H1 (cell line): ENCODE results near the gene PLCB1. TPM values are rescaled to one million over a fixed set of nuclear protein-coding genes. Genes with fewer than 3 reads are reported as not detected.

Experiments
- CTCF ChIA-PET: fragments of 300-600 bp; sonication (Branson Sonifier 250); formaldehyde crosslinking; loops from one replicate; lab custom pipeline; 2021; ENCODE audit not compliant: partially characterized antibody; lab: Charles Lee
- POLR2A ChIA-PET: fragments of 300-600 bp; sonication (Branson Sonifier 250); formaldehyde crosslinking; loops from one replicate; lab custom pipeline; 2021; ENCODE audit warnings: inconsistent platforms; ENCODE audit not compliant: partially characterized antibody; lab: Charles Lee
- DNase-seq, 2 experiments: peaks; one replicate each; pipeline versions ENCODE4 v3.0.0 to v3.0.0-alpha.2; 2010 to 2022; ENCODE audit warnings: low spot score in 2 of 2, low read depth in 1 of 2, mixed read lengths in 1 of 2
- FAIRE-seq: peaks from 2 replicates; lab custom pipeline; 2011; peaks lifted over from hg19 to GRCh38; lab: Jason Lieb, UNC
- H2AFZ ChIP-seq: 2 replicates; pipeline ENCODE4 v1.8.1; 2012; ENCODE audit warnings: low read length, inconsistent platforms
- H2AK5ac ChIP-seq: 2 replicates; pipeline ENCODE4 v1.6.1; 2013; ENCODE audit warnings: low read depth, low read length
- H2BK120ac ChIP-seq: replicated peaks from 2 replicates; pipeline ENCODE3; 2013; ENCODE audit warnings: low read depth, low read length, inconsistent platforms
- H2BK12ac ChIP-seq: 2 replicates; pipeline ENCODE4 v1.6.1; 2013; ENCODE audit warnings: low read depth, low read length
- H2BK15ac ChIP-seq: 2 replicates; pipeline ENCODE4 v1.6.1; 2013; ENCODE audit warnings: low read length
- H2BK20ac ChIP-seq: 2 replicates; pipeline ENCODE4 v1.6.1; 2013; ENCODE audit warnings: low read length
- H2BK5ac ChIP-seq: 2 replicates; pipeline ENCODE4 v1.6.1; 2013; ENCODE audit warnings: low read depth, low read length
- H3K14ac ChIP-seq: 2 replicates; pipeline ENCODE4 v1.6.1; 2013; ENCODE audit warnings: inconsistent platforms; ENCODE audit not compliant: insufficient read length
- H3K18ac ChIP-seq: 2 replicates; pipeline ENCODE4 v1.6.1; 2013; ENCODE audit warnings: low read length; ENCODE audit errors: extremely low read depth
- H3K23ac ChIP-seq: 2 replicates; pipeline ENCODE4 v1.6.1; 2013; ENCODE audit warnings: inconsistent platforms; ENCODE audit not compliant: insufficient read length
- H3K23me2 ChIP-seq: 2 replicates; pipeline ENCODE4 v1.6.1; 2013; ENCODE audit warnings: low read depth, low read length
- H3K27ac ChIP-seq: 2 replicates; pipeline ENCODE4 v1.6.1; 2011; ENCODE audit warnings: low read depth, low read length, inconsistent platforms
- H3K27me3 ChIP-seq, 4 experiments: replicated peaks in 1 of 4; 1 replicate in 1 of 4; 2 replicates in 3 of 4; pipeline versions ENCODE4 v1.6.1 to v1.8.1; 2011 to 2013; ENCODE audit warnings: low read length in 3 of 4, mild to moderate bottlenecking in 3 of 4, inconsistent platforms in 2 of 4, mixed read lengths in 2 of 4, moderate library complexity in 1 of 4; ENCODE audit not compliant: control insufficient read depth in 3 of 4, insufficient read depth in 3 of 4; ENCODE audit errors: extremely low read depth in 1 of 4
- H3K36me3 ChIP-seq, 4 experiments: 2 replicates each; pipeline versions ENCODE4 v1.6.1 to v1.8.1; 2011 to 2013; ENCODE audit warnings: mild to moderate bottlenecking in 4 of 4, low read length in 3 of 4, moderate library complexity in 2 of 4, control low read depth in 1 of 4, inconsistent platforms in 1 of 4; ENCODE audit not compliant: insufficient read depth in 4 of 4, control insufficient read depth in 2 of 4
- H3K4ac ChIP-seq: replicated peaks from 2 replicates; pipeline ENCODE3; 2013; ENCODE audit warnings: low read length, low read depth, mixed read lengths, inconsistent platforms; ENCODE audit not compliant: insufficient read length
- H3K4me1 ChIP-seq, 4 experiments: replicated peaks in 1 of 4; 1 replicate in 1 of 4; 2 replicates in 3 of 4; pipeline versions ENCODE4 v1.6.1 to v1.8.1; 2011 to 2013; ENCODE audit warnings: low read length in 3 of 4, inconsistent platforms in 2 of 4, mixed read lengths in 1 of 4; ENCODE audit not compliant: insufficient read depth in 4 of 4, control insufficient read depth in 3 of 4
- H3K4me2 ChIP-seq, 2 experiments: 2 replicates each; pipeline versions ENCODE4 v1.6.1 to v1.8.1; 2011 to 2013; ENCODE audit warnings: low read depth in 2 of 2, low read length in 2 of 2, control low read depth in 1 of 2, inconsistent platforms in 1 of 2, mild to moderate bottlenecking in 1 of 2; ENCODE audit not compliant: insufficient read depth in 1 of 2
- H3K4me3 ChIP-seq, 4 experiments: fragments of 200-600, 300-600 bp in 1 of 4; sonication (generic), shearing (Covaris generic), sonication (Bioruptor Twin) in 1 of 4; 2 replicates each; pipeline versions ENCODE4 v1.5.1 to v1.8.1; 2011 to 2016; ENCODE audit warnings: low read length in 4 of 4, low read depth in 3 of 4, control low read depth in 2 of 4, inconsistent platforms in 2 of 4, mild to moderate bottlenecking in 2 of 4, mixed read lengths in 1 of 4, moderate library complexity in 1 of 4; ENCODE audit not compliant: insufficient read depth in 2 of 4; ENCODE audit errors: extremely low read depth in 1 of 4
- H3K56ac ChIP-seq: replicated peaks from 2 replicates; pipeline ENCODE3; 2013; ENCODE audit warnings: low read depth, mild to moderate bottlenecking, mixed read lengths, low read length, inconsistent platforms; ENCODE audit not compliant: insufficient read length
- H3K79me1 ChIP-seq: 2 replicates; pipeline ENCODE4 v1.6.1; 2013; ENCODE audit warnings: low read depth, low read length, control low read depth
- H3K79me2 ChIP-seq, 2 experiments: 2 replicates each; pipeline versions ENCODE4 v1.6.1 to v1.8.1; 2012 to 2013; ENCODE audit warnings: low read length in 2 of 2, mild to moderate bottlenecking in 2 of 2, inconsistent platforms in 1 of 2; ENCODE audit not compliant: insufficient read depth in 2 of 2, control insufficient read depth in 1 of 2
- H3K9ac ChIP-seq, 4 experiments: replicated peaks in 1 of 4; 1 replicate in 1 of 4; 2 replicates in 3 of 4; pipeline versions ENCODE4 v1.6.1 to v1.8.1; 2011 to 2013; ENCODE audit warnings: low read depth in 3 of 4, low read length in 3 of 4, control low read depth in 2 of 4, mild to moderate bottlenecking in 2 of 4, moderate library complexity in 2 of 4, inconsistent platforms in 1 of 4; ENCODE audit errors: extremely low read depth in 1 of 4
- H3K9me3 ChIP-seq, 2 experiments: 2 replicates each; pipeline versions ENCODE4 v1.6.1 to v1.8.1; 2012 to 2013; ENCODE audit warnings: mild to moderate bottlenecking in 2 of 2, moderate library complexity in 2 of 2, control low read depth in 1 of 2, inconsistent platforms in 1 of 2, low read depth in 1 of 2, low read length in 1 of 2, mixed read lengths in 1 of 2; ENCODE audit not compliant: insufficient read depth in 2 of 2
- H4K20me1 ChIP-seq, 2 experiments: replicated peaks in 1 of 2; 2 replicates each; pipeline versions ENCODE3 to v1.8.1; 2011 to 2013; ENCODE audit warnings: inconsistent platforms in 2 of 2, low read length in 2 of 2, mild to moderate bottlenecking in 1 of 2; ENCODE audit not compliant: insufficient read depth in 2 of 2, control insufficient read depth in 1 of 2
- H4K5ac ChIP-seq: 2 replicates; pipeline ENCODE4 v1.6.1; 2013; ENCODE audit warnings: low read length, low read depth, mixed read lengths, inconsistent platforms; ENCODE audit not compliant: insufficient read length
- H4K8ac ChIP-seq: 2 replicates; pipeline ENCODE4 v1.8.0; 2013; ENCODE audit warnings: mild to moderate bottlenecking, moderate library complexity, low read length, inconsistent platforms; ENCODE audit not compliant: insufficient read depth; ENCODE audit errors: extremely low read depth
- H4K91ac ChIP-seq: replicated peaks from 2 replicates; pipeline ENCODE3; 2013; ENCODE audit warnings: low read length, mixed read lengths, inconsistent platforms; ENCODE audit not compliant: insufficient read length
- ATF3 ChIP-seq: IDR thresholded peaks from 2 replicates; pipeline ENCODE4 v1.6.1; 2011; ENCODE audit warnings: low read depth, mild to moderate bottlenecking, low read length; ENCODE audit not compliant: insufficient read depth
- BCL11A ChIP-seq, 2 experiments: IDR thresholded peaks; one replicate each; pipeline ENCODE4 v1.6.1; 2011; ENCODE audit warnings: low read depth in 2 of 2, low read length in 2 of 2, mild to moderate bottlenecking in 2 of 2
- CBX8 ChIP-seq: fragments of 300-800, 300-1000 bp; sonication (generic); IDR thresholded peaks from 2 replicates; pipeline ENCODE4 v1.7.1; 2016; ENCODE audit warnings: low read depth, low read length, borderline replicate concordance
- E2F6 ChIP-seq: IDR thresholded peaks from 2 replicates; pipeline ENCODE4 v1.6.1; 2012; ENCODE audit warnings: inconsistent platforms
- FOSL1 ChIP-seq: IDR thresholded peaks from 2 replicates; pipeline ENCODE4 v1.6.1; 2011; ENCODE audit warnings: mild to moderate bottlenecking, low read depth, low read length, moderate library complexity; ENCODE audit not compliant: insufficient read depth
- NRF1 ChIP-seq: IDR thresholded peaks from 2 replicates; pipeline ENCODE4 v1.6.1; 2011; ENCODE audit warnings: mild to moderate bottlenecking, low read depth, low read length, improper control_type of control experiment
- POU5F1 ChIP-seq: IDR thresholded peaks from 2 replicates; pipeline ENCODE4 v1.6.1; 2011; ENCODE audit warnings: low read depth, mild to moderate bottlenecking, low read length, moderate library complexity
- TCF12 ChIP-seq: IDR thresholded peaks from 2 replicates; pipeline ENCODE4 v1.6.1; 2011; ENCODE audit warnings: low read depth, mild to moderate bottlenecking, low read length
- WGBS, 2 experiments: shearing (Covaris generic) in 1 of 2; methylation state at CpG; one replicate each; pipeline versions ENCODE4 v1.1.6 to v1.1.7; 2013 to 2015; ENCODE audit warnings: low lambda C conversion rate in 2 of 2, mixed read lengths in 2 of 2, inconsistent platforms in 1 of 2, low coverage in 1 of 2, missing lambda C conversion rate in 1 of 2; ENCODE audit not compliant: insufficient replicate concordance in 2 of 2, insufficient coverage in 1 of 2, insufficient read length in 1 of 2; ENCODE audit errors: extremely low coverage in 1 of 2, missing lambda C conversion rate in 1 of 2; 5-methylcytosine and 5-hydroxymethylcytosine counted together
- polyA plus RNA-seq, 7 experiments: library from polyadenylated mRNA; depleted of rRNA in 3 of 7; stranded (reverse) in 5 of 7; unstranded in 2 of 7; fragments of >200 nt in 5 of 7; fragments of 200-250 nt in 2 of 7; gene quantifications; 1 replicate in 5 of 7; 2 replicates in 1 of 7; 4 replicates in 1 of 7; pipeline versions ENCODE4 v1.2.1 to v1.2.3, GENCODE V29; 2011 to 2013; ENCODE audit warnings: missing spikeins in 2 of 7, mixed read lengths in 2 of 7
- total RNA-seq: library from RNA; stranded (reverse); fragmentation: NEBNext Ultra II Directional; extraction: Animal tissue kit (Norgen Biotek cat#: 25700); gene quantifications from 2 replicates; pipeline ENCODE4 v1.2.1, GENCODE V29; 2021

PLCB1 gene
- total and polyA plus RNA-seq, 2 of the 8 experiments (the other 6 are each of a cell fraction or from before 2014, with no cell fraction given): 2.6 to 9.1 TPM

- ChIA-PET POLR2A (no interaction called here), CTCF (no interaction called here)
- H3K23me2 ChIP-seq: no peaks in the 10 kb centered on the region
These were observed 274.3 kb downstream of the PLCB1 start for GRCh38 chr20:8406391-8406790.

More at GRCh38 chr20:8406391-8406790, 274.3 kb downstream of the PLCB1 start:
- Histone ChIP-seq H3K79me1 (no peaks in the 10 kb centered on the region), H3K9me3 (0 out of 4 replicates have a peak, but pooled peaks cover 0 to 6% of the 10 kb centered on the region in 2 experiments), H3K79me2 (no peaks in the 10 kb centered on the region), H3K18ac (no peak overlapping the region), H2AFZ (no peak overlapping the region), H4K20me1 (no peaks in the 10 kb centered on the region), H3K27me3 (no peaks in the 10 kb centered on the region), H4K8ac (no peak overlapping the region), H3K14ac (no peak overlapping the region), H2BK15ac (no peak overlapping the region), H4K5ac (no peak overlapping the region), H3K36me3 (no peaks in the 10 kb centered on the region), H4K91ac (no peak overlapping the region), H2BK12ac (no peak overlapping the region), H2BK120ac (no peak overlapping the region), H3K23ac (no peak overlapping the region), H3K4ac (no peak overlapping the region), H2AK5ac (no peak overlapping the region), H3K27ac (no peak overlapping the region), H3K4me3 (no peak overlapping the region), H3K9ac (no peak overlapping the region), H3K4me1 (no peaks in the 10 kb centered on the region), H3K4me2 (no peak overlapping the region), H3K56ac (no peak overlapping the region), H2BK5ac (no peak overlapping the region), H2BK20ac (no peak overlapping the region)
- TF ChIP-seq ATF3 (no peak), CBX8 (no peak), NRF1 (no peak), TCF12 (no peak), E2F6 (no peak), BCL11A (IDR thresholded peaks at IDR 0.05; ENCODE audit: low read depth in 2 of 2, low read length in 2 of 2) (no peak), POU5F1 (no peak), FOSL1 (no peak)
- no peak for DNase-seq
- WGBS, 2 experiments: 86% methylated on average over 1 of the region's 1 CpG; no CpG with 5 or more reads in 1 of the 2 experiments
- no peak for FAIRE-seq
